HG03439 (cell line): ENCODE results near the gene GALNT17.

Experiments
- ATAC-seq: cut with Tn5 transposase; IDR thresholded peaks from one replicate; pipeline ENCODE4 v1.9.1; 2021; ENCODE audit warnings: mild to moderate bottlenecking, moderate library complexity; ENCODE audit not compliant: unreplicated experiment

GALNT17 gene

GRCh38 chr7:71327946-71328345 lies 196.0 kb downstream of the GALNT17 start:
- no peak for ATAC-seq

DNA sequence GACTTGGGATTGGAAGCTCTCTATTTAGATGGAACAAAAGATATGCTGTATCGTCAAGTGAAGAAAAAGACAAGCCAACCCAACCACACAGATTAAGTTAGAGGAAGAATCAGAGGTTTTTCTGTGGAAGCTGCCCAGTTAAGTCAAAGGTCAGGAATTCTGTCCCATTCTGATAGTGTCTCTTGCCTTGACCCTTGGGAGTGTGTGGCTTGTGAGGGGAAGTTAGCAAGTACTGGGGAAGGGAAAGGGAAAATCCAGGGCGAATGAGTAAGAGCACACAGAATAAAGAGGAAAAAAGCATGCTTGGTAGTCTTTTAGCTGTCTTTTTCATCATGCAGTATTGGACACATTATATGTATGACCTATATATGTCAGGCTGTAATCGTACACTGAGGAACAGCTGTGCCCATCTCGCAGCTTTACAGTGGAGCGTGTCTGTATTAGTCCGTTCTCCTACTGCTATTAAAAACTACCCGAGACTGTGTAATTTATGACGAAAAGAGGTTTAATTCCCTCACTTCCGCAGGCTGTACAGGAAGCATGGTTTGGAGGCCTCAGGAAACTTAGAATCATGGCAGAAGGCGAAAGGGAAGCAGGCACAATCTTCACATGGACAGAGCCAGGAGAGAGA lies 197.2 kb downstream of the GALNT17 start:
- no peak for ATAC-seq

- ATAC-seq, result no peak
These were observed 200.3 kb downstream of the GALNT17 start for GRCh38 chr7:71332207-71332606.

DNA sequence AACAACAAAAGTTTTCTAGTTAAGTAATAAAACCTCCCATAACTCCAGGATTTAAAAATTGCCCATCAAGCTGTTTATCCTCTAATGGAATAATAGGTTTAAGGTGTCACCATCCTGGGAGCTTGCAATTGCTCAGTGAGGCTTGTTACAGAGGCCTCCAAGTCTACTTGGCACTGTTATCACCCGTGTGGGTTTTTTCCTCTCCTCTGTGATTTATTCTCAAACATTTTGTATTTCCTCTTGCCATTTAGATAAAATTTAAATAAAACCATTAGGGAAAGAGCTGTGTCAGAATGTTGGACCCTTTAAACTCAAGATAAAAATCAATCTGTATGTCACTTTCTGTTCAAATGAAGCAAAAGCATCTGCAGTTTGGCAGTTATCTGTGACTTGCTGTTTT lies 202.6 kb downstream of the GALNT17 start:
- no peak for ATAC-seq

DNA sequence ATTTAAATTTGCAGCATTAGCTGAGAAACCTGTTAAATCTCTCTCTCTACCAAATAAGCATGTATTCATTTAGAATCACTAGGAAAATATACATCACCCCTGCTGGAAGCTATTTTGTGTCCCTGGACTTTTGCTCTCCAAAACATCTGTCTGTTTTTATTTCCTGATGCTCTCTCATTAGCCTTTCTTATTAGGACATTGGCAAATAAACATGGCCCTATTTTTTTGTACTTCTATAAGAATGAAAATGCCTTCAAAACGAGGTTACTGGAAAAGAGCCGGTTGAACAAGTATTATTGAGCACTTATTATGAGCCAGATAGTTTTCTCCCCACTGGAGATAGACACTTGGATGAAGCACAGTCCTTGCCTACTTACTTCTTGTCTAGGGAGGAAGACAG lies 206.9 kb downstream of the GALNT17 start:
- ATAC-seq, result no peak

DNA sequence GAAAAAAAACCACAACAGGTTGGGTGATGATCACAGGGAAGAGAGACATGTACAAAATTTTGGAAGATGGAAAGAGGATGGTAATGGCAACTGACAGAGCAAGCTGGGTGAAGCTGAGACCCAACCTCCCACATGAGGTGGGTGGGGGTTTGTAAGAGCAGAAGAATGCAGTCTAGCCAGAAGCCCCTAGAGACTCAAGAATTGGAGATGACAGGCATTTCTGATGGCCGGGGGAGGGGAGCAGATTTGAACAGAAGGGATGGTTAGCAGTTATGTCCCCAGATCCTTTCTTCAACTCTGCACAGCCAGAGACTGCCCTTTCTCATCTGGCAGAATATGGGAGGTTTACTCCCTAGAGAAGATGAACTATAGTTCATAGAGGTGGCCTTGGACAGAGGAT lies 208.0 kb downstream of the GALNT17 start:
- no peak for ATAC-seq

- no peak for ATAC-seq
These were observed 210.3 kb downstream of the GALNT17 start for GRCh38 chr7:71342202-71342601.

DNA sequence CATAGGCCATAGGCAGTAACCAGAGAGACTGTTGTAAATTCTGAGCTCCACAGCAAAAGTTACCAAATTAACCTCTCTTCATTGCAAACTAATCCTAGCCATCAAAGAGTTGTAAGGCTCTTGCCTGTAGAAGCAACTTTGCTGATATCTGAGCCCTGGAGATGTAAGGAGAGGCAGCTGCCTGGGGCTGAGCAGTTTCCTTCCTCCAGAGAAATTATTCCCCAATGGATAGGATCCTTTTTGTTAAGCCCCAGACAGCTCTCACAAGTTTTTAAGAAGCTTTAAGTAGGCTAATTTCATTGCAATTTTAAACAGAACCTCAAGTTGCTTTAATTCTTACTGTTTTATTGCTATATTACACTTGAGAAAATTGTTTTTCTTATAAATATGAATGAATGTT lies 211.1 kb downstream of the GALNT17 start:
- ATAC-seq, result no peak

DNA sequence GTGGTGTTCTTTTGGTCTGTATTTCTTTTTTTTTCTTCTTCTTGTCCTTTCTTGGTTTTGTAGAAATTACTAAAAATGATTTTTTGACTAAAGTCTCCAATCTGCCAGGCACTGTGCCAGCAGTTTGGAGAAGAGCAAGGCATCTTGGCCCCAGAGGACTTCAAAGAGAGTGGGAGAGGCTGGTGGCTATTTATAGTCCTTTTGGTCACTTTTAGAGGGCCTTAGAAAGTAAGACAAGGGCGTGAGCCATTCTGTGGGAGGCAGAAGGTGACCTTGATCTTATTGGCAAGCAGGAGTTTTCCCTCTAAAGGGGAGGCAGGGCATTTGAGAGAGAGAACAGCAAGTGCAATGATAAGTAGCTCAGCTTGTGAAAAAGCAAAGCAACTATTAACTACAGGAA lies 211.9 kb downstream of the GALNT17 start:
- ATAC-seq, result no peak

DNA sequence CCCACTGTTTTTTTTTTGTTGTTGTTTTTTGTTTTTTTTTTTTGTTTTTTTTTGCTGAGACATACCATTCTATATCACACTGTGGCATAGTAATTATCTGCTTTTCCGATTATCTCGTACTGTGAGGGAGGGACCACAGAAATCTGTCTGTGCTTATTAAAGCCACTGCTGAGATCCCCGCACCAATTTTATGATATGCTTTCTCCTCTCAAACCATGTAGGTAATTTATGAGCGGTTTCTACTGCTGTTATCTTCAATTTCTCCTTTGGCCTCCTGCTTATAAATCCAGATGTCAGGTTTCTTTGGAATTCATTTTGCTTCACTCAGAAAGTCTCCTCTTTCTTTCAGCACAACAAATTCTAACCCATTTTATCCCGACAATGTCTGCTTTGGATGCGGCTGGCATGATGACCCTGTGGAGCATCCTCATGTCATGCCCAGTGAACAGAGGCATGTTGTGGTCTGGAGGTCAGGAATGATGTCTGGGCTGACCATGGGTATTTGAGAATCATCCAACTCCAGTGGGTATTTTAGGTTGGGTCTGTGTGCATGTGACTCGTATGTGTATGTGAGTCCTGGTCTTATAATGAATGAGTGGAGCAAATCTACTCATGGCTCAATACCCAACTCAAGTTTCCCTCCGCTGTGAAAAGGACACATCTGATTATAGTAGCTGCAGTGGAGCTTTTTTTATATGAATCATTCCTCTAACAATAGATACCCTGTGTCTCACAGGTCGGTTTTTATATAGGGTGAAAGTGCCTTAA lies 213.4 kb downstream of the GALNT17 start:
- no peak for ATAC-seq

DNA sequence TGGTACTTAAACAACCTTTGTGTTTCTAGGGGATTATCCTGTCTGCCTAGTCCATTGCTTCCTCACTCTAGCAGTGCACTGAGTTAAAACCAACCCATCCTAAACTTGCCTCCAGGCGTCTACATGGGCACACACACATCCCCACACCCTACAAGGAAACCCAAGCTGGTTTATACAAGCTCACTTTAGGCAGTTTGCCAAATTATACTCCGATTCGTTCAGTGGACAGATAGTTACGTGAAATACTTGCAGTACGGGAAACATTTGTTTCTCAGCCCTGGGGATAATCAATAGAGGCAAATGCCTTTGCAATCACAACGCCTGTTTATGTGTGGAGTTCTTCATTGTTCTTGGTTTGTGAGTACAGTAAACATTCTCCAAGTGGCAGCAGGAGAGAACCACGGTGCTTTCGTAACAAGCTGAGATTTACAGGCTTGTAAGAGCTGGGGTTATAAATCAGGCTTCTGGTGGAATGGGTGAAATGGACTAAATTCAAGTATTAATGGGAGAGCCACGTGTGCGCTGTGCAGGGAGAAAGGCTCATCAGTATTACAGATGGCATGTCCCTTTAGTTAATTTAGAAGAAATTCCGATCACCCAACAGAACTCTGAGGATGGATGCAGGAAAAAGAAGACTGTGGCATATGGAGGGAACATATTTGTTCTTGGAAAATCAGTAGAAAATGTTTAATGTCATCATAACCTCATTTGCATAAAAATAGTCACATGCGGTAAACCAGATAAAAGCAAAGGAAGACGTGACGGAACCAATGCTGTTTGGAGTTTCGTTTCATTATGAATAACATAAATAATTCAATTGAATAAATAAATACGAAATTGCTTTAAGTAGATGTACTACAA lies 217.1 kb downstream of the GALNT17 start:
- ATAC-seq, result no peak

DNA sequence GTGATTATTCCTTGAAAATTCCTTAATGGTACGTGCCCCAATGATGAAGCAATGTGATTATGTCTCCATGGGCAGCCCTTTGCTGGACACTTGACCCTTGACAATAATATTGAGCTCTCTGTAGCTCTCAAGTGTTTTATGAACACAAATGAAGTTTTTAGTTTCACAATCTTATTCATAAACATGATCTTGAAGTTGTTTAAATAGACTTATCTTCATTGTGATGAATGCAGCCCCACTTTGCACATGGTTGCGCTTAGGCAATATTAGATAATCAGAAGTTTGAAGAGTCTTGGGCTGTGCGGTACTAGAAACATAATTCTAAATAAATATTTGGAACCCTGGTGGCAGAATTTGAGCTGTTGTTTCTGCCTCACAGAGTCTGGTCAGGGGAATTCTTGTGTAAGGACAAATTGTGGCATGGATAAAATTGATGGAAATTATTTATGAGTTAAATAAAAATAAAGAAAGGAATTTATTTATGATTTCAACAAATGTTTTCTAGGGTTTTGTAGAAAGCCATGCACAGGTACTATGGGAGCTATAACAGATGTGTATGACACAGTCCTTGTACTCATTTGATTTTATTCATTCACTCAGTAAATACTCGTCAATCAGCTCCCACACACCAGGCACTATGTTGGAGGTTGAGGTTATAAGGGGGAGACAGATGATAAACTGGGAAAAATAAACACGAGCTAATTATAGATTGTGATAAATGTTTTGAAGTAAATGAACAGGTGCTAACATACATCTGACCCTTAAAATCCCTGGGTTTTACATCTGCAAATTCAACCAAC lies 217.9 kb downstream of the GALNT17 start:
- ATAC-seq, result no peak

DNA sequence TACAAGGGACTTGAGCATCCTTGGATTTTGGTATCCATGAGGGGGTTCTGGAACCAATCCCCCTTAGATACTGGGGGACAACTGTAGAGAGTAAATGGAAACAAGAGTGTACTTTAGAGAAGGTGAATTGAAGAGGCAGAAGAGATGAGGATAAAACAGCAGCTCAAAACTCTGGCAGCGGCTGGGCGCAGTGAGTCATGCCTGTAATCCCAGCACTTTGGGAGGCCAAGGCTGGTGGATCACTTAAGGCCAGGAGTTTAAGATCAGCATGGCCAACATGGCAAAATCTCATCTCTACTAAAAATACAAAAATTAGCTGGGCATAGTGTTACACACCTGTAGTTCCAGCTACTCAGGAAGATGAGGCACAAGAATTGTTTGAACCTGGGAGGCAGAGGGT lies 218.7 kb downstream of the GALNT17 start:
- no peak for ATAC-seq

DNA sequence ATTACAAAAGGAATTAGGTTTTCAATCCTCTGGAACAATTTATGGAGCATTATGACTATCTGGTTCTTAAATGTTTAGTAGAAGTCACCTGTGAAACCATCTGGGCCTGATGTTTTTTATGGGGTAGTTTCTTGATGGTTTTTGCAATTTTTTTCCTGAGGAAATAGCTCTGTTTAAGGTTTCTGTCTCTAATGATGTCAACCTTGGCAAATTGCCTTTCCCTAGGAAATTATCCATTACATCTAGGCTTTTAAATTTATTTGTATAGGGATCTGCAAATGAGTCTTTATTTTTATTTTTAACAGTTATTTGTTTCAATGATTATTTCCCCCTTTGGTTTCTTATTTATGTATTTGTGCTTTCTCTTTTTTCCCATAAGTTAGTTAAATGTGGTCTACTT lies 222.8 kb downstream of the GALNT17 start:
- no peak for ATAC-seq

DNA sequence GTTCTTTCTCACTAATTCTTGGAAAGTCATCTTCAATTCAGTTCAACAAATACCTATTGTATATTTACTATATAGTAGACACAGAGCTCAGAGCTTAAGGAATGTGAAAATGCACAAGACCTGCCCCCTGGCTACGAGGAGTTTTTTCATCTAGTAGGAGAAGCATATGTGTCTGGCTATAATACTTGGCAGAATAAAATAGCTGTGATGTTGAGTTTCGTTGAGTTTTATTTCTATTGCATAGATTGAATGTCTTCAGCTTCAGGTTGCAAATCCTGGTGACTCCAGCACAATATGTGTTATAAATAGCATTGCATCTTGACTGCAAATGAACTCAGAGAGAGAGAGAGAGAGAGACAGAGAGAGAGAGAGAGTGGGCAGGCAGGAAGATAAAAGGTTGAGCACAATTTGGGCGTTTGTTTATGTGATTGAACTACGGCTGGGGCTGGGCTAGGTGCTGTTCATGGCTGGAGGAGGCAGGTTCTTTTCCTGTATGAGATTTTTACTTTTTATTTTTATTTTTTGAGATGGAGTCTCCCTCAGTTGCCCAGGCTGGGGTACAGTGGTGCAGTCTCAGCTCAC lies 229.6 kb downstream of the GALNT17 start:
- no peak for ATAC-seq

- no peak for ATAC-seq
These were observed 230.3 kb downstream of the GALNT17 start for GRCh38 chr7:71362240-71362639.

GRCh38 chr7:71363223-71363622 lies 231.3 kb downstream of the GALNT17 start:
- ATAC-seq, result no peak

GRCh38 chr7:71363627-71364026 lies 231.7 kb downstream of the GALNT17 start:
- ATAC-seq, result no peak

- no peak for ATAC-seq
These were observed 232.6 kb downstream of the GALNT17 start for GRCh38 chr7:71364551-71364950.

- ATAC-seq, result no peak
These were observed 241.0 kb downstream of the GALNT17 start for GRCh38 chr7:71372991-71373390.

GRCh38 chr7:71377062-71377461 lies 245.1 kb downstream of the GALNT17 start:
- no peak for ATAC-seq
